ENCODE measurements around the gene IL17C. TPM values are rescaled to one million over a fixed set of nuclear protein-coding genes. Genes with fewer than 3 reads are reported as not detected.

The IL17C gene
- total and polyA plus RNA-seq, 12 donors: not detected

DNA sequence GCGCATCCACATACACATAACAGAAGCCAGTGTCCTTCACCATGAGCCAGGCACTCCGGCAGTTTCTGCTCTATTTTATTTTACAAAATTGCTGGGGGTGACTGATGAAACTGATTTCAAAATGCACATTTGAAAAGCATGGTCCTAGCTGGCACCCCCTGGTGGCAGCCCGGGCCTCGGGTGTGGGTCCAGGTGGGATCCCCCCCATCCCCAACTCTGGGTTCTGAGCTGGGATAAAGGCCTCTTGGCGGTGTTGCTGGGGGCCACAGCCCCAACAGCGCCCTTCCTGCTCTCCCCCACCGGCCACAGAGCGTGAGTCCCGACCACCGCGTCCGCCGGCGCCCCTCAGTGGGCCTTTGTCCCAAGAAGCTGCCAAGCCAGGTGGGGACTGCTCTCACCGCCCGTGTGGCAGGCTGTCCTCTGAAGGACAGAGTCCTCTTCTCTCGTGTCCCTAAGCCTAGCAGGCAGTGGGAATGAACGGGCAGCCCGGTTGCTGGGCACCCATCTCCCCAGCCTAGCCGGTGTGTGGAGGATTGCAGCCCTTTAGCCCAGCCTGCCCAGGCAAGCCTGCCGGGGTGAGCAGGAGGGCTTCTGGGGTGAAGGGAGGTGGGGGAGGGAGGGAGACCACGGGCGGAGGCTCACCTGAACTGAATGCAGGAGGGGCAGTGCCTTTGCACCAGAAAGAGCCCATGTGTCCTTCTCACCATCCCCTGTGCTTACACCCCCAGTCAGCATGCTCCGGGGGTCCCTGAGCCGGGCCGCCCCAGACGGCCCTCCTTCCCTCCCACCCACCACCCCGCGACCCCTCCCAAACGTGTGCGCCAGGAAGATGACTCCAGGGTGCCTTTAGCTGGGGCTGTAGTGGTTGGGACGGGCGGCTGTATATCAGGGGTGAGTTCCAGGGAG is 47.0 kb downstream of the IL17C start:
- peak in 5 of 7 donors; percentile 52 to 75 (median 67) for DNase-seq
- Histone ChIP-seq H3K27me3 (peaks cover 20% of the 10 kb centered on the region), H3K27ac (peak overlapping the region in 1 of 5 donors; percentile 17), H3K9me3 (replicated peaks in 1 of 3) (no peaks in the 10 kb centered on the region), H3K4me3 (peak overlapping the region in 2 of 4 donors; percentile 51 to 54), H3K36me3 (replicated peaks in 1 of 2) (no peaks in the 10 kb centered on the region), H3K4me1 (replicated peaks in 1 of 2) (peaks cover 13 to 26% of the 10 kb centered on the region in 2 donors)
- WGBS, 4 donors: 2 to 8% (median 5%) methylated on average over 7 to 33 of the region's 33 CpGs
- intact Hi-C loops (cut with DNase I): loop anchor here in 1 of 2 donors (2.0 kb wide), 1 partner anchor 25 kb away; no protein-coding TSS in a partner anchor
- peak; percentile 39 to 65 (median 56) for TF ChIP-seq CTCF (IDR thresholded peaks at IDR 0.05)
- no peak for TF ChIP-seq POLR2A (IDR thresholded peaks at IDR 0.05)

- 0 to 1% (median 1%) methylated on average over 8 to 25 of the region's 25 CpGs for WGBS, 4 donors
- Histone ChIP-seq H3K27ac (peak overlapping the region in 1 of 5 donors; percentile 18), H3K36me3 (replicated peaks in 1 of 2) (no peaks in the 10 kb centered on the region), H3K4me3 (peak overlapping the region in 2 of 4 donors; percentile 51 to 54), H3K27me3 (peaks cover 20% of the 10 kb centered on the region), H3K9me3 (replicated peaks in 1 of 3) (no peaks in the 10 kb centered on the region), H3K4me1 (replicated peaks in 1 of 2) (peaks cover 13 to 26% of the 10 kb centered on the region in 2 donors)
- DNase-seq: no peak
- intact Hi-C loops (cut with DNase I): loop anchor here in 1 of 2 donors (2.0 kb wide), 1 partner anchor 25 kb away; no protein-coding TSS in a partner anchor
- TF ChIP-seq POLR2A (IDR thresholded peaks at IDR 0.05): no peak
- no peak for TF ChIP-seq CTCF (IDR thresholded peaks at IDR 0.05)
Measured at GRCh38 chr16:88686062-88686438, 47.7 kb downstream of the IL17C start.

DNA sequence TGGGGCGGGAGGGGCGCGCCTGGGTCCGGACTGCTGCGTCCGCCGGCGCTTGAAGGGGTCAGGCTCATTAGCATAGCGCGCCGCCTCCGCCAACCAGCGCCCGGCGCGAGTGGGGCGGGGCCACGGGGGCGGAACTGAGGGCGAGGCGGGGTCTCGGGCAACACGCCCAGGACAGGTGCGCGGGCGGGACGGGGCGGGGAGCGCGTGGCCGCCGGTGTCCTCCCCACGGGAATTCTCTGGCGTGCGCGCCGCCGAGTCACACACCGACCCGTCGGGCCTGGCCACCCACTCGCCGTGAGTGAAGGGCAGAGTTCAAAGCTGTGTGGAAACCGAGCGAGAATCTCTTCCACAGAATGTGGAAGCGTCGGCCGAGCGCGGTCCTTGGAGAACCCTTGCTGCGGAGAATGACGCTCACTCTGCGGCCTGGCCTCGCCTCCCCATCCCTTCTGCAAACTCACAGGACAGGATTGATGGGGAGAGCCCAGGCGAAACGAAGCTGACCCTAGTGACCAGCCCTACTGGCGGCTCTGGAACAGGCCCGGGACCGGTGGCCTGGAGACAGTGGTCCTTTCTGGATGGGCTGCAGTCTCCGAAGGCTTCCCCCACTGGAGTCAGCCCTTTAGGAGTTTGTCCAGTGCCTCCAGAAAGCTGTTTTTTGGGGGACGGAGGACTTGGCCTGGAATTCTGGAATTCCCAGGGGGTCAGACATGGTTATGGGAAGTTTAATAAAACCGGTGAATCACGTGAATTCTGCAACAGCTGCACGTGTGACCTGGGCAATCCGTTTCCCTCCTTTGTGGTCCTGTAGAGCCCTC is 48.3 kb downstream of the IL17C start, which contains the start of gene SNAI3:
Gene SNAI3, minus strand, starts transcription at position 69 of the 815 bp plus-strand sequence. CDS start 101 bp downstream, outside the sequence.
- H3K9me3 ChIP-seq (replicated peaks in 1 of 3): no peaks in the 10 kb centered on the region
- TF ChIP-seq POLR2A (IDR thresholded peaks at IDR 0.05) (no peak), CTCF (IDR thresholded peaks at IDR 0.05) (no peak)
- peak within 1 kb of the TSS in 1 of 5 donors; percentile 18 for H3K27ac ChIP-seq
- 8 to 47% (median 12%) methylated on average over 7 to 65 of the region's 65 CpGs for WGBS, 4 donors
- peak within 1 kb of the TSS in 2 of 4 donors; percentile 51 to 54 for H3K4me3 ChIP-seq
- peaks cover 13 to 22% of the 10 kb centered on the region in 2 donors for H3K4me1 ChIP-seq (replicated peaks in 1 of 2)
- no peaks in the 10 kb centered on the region for H3K36me3 ChIP-seq (replicated peaks in 1 of 2)
- H3K27me3 ChIP-seq: peaks cover 20% of the 10 kb centered on the region
- intact Hi-C loops (cut with DNase I): loop anchor here in 1 of 2 donors (2.0 kb wide), 1 partner anchor 26 kb away; no protein-coding TSS in a partner anchor
- DNase-seq: peak; percentile 67 to 83 (median 77)

- no peak overlapping the region for H3K4me3 ChIP-seq
- H3K27me3 ChIP-seq: peaks cover 19% of the 10 kb centered on the region
- H3K9me3 ChIP-seq (replicated peaks in 1 of 3): no peaks in the 10 kb centered on the region
- peaks cover 13 to 22% of the 10 kb centered on the region in 2 donors for H3K4me1 ChIP-seq (replicated peaks in 1 of 2)
- no peak overlapping the region for H3K27ac ChIP-seq
- TF ChIP-seq CTCF (IDR thresholded peaks at IDR 0.05): no peak
- no peak for TF ChIP-seq POLR2A (IDR thresholded peaks at IDR 0.05)
- WGBS, 4 donors: 60 to 74% (median 71%) methylated on average over 1 to 10 of the region's 10 CpGs
- intact Hi-C loops (cut with DNase I): loop anchor here in 1 of 2 donors (2.0 kb wide), 1 partner anchor 26 kb away; no protein-coding TSS in a partner anchor
- H3K36me3 ChIP-seq (replicated peaks in 1 of 2): no peaks in the 10 kb centered on the region
- DNase-seq: no peak
Measured at GRCh38 chr16:88687254-88687576, 48.8 kb downstream of the IL17C start.
